Pancreas (tissue), 10 donors: ENCODE results near the gene SAPCD1. TPM values are rescaled to one million over a fixed set of nuclear protein-coding genes. Genes with fewer than 3 reads are reported as not detected.

Experiments
- ATAC-seq, 4 donors: fragments of 200-7000 bp; cut with Tn5 transposase; one replicate each; pipeline versions ENCODE4 v1.8.0 to v1.9.1; 2020; ENCODE audit warnings: mild to moderate bottlenecking in 4 of 4, moderate library complexity in 4 of 4
- DNase-seq, 6 donors: peaks; one replicate each; pipeline ENCODE4 v3.0.0-alpha.2; 2020
- FAIRE-seq: peaks from 2 replicates; lab custom pipeline; 2012; peaks lifted over from hg19 to GRCh38; lab: Jason Lieb, UNC
- H3K27ac ChIP-seq, 4 donors: fragments of 200-600 bp; sonication (generic); 1 replicate in 3 of 4; 2 replicates in 1 of 4; pipeline versions ENCODE4 v1.5.0 to v1.8.0; 2020
- H3K27me3 ChIP-seq, 4 donors: fragments of 200-600 bp; one replicate each; pipeline ENCODE4 v1.8.0; 2021
- H3K36me3 ChIP-seq, 3 donors: fragments of 200-600 bp; sonication (generic) in 1 of 3; one replicate each; pipeline versions ENCODE4 v1.5.0 to v1.8.0; 2020 to 2021
- H3K4me1 ChIP-seq, 3 donors: fragments of 200-600 bp; one replicate each; pipeline ENCODE4 v1.8.0; 2021
- H3K4me3 ChIP-seq, 4 donors: fragments of 200-600 bp; sonication (generic) in 2 of 4; one replicate each; pipeline versions ENCODE4 v1.5.0 to v1.8.0; 2020 to 2021
- H3K9me3 ChIP-seq, 4 donors: fragments of 200-600 bp; one replicate each; pipeline ENCODE4 v1.8.0; 2021
- CTCF ChIP-seq, 4 donors: fragments of 200-600 bp; sonication (generic) in 3 of 4; IDR thresholded peaks; one replicate each; pipeline versions ENCODE4 v1.5.0 to v1.8.0; 2021; ENCODE audit warnings: antibody characterized with exemption in 4 of 4
- WGBS, 2 donors: extraction: QIAGEN DNeasy Blood & Tissue Kit; methylation state at CpG; one replicate each; pipeline ENCODE4 v1.1.7; 2013; 5-methylcytosine and 5-hydroxymethylcytosine counted together
- intact Hi-C, 3 donors: fragments of 100-400 bp; cut with DNase I; formaldehyde crosslinking; loops; one replicate each; pipeline versions ENCODE4 v1.11.1 to v1.14.2; 2022
- polyA plus RNA-seq, 2 donors: library from polyadenylated mRNA; stranded (reverse); fragments of 200-250 nt; gene quantifications; one replicate each; pipeline ENCODE4 v1.2.3, GENCODE V29; 2013
- total RNA-seq, 6 donors: library from RNA; stranded (reverse); fragmentation: NEBNext Ultra II Directional in 4 of 6; extraction: Animal tissue kit (Norgen Biotek cat#: 25700) in 4 of 6; gene quantifications; one replicate each; pipeline versions ENCODE4 v1.2.1 to v1.2.4, GENCODE V29; 2021 to 2023
- donor health status: healthy with polysubstance abuse.
- donor health status: DM: no; HTN: no; CAD: no; lungs with moderate emphysema.
- donor health status: DM: no; HTN: no; CAD: no.
- donor health status: control.
- donor health status: control.
- donor health status: Bipolar disorder and iron deficiency.
- donor health status: DM: yes; HTN: yes; CAD: no.
- donor health status: DM: no; HTN: no; CAD: no.
- donor health status: DM: no; HTN: no; CAD: no.
- donor health status: DM: yes; HTN: yes; CAD: no.

Gene SAPCD1
- total and polyA plus RNA-seq, 8 donors = 0.51 to 11.1 (median 0.69) TPM; not detected in 1

DNA sequence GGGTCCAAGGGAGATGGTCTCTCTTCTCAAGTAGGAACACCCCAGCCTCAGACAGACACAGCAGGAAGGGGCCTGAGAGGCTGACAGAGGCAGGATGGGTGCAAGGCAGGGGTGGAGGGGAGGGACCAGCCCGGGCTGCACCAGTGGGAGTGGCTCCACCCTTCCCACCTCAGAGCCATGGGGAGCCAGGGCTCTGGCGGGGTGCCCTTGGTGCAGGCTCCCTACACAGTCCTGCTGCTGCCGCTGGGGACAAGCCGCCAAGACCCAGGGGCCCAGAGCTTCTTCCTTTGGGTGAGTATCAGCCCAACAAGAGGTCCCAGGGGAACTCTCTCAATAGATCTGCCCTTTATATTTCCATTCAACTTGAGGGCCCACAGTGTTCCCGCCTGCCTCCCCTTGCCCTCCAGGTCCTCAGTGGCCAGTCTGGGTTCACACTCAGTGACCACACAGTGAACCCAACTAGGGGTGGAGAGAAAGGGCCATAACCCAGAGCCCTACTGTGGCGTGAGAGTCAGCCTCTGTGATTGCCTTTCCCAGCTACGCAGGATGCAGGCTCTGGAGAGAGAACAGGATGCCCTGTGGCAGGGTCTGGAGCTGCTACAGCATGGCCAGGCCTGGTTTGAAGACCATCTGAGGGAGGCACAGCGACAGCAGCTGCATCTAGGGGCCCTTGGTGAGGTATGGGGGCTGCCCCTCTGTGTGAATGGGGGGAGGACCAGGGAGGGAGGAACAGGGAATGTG, 592 bp downstream of the SAPCD1 start:
- no peak for TF ChIP-seq CTCF (IDR thresholded peaks at IDR 0.05)
- no peaks in the 10 kb centered on the region for H3K4me1 ChIP-seq
- no peak overlapping the region for H3K27ac ChIP-seq
- no peak overlapping the region for H3K4me3 ChIP-seq
- H3K36me3 ChIP-seq = no peaks in the 10 kb centered on the region
- no peak for ATAC-seq
- 75 to 77% methylated on average over 6 to 8 of the region's 8 CpGs for WGBS, 2 donors
- H3K27me3 ChIP-seq = no peaks in the 10 kb centered on the region
- H3K9me3 ChIP-seq = no peaks in the 10 kb centered on the region
- DNase-seq = no peak
- intact Hi-C loops = no loop called here
- no peak for FAIRE-seq

- ATAC-seq (peak in 1 of 4 donors; percentile 46), DNase-seq (no peak), FAIRE-seq (no peak)
- no peak overlapping the region for H3K4me3 ChIP-seq
- H3K27me3 ChIP-seq = no peaks in the 10 kb centered on the region
- no peaks in the 10 kb centered on the region for H3K36me3 ChIP-seq
- WGBS, 2 donors = 22 to 42% methylated on average over 1 of the region's 1 CpG
- H3K27ac ChIP-seq = no peak overlapping the region
- no peaks in the 10 kb centered on the region for H3K9me3 ChIP-seq
- intact Hi-C loops = no loop called here
- H3K4me1 ChIP-seq = no peaks in the 10 kb centered on the region
- TF ChIP-seq CTCF (IDR thresholded peaks at IDR 0.05) = no peak
These were observed 1.1 kb downstream of the SAPCD1 start for GRCh38 chr6:31763619-31763940.

DNA sequence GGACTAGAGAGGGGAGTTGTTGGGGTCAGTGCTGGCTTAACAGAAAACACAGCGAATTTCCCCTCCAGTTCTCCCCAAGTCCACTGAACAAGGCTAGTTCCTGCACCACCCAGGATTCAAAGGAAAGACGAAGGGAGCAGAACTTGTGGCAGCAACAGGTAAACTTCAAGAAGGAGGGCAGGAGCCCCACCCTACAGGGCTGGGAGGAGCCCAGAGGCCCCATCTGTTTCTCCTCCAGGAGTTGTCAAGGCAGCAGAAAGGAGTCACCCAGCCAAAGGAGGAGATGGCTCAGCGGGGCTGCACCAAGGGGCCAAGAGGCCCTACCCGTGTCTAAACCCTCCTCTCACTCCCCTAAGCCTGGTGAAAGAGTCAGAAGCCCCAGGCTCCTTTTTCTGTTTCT, 1.7 kb downstream of the SAPCD1 start:
- no peak for FAIRE-seq
- H3K4me3 ChIP-seq = no peak overlapping the region

DNA sequence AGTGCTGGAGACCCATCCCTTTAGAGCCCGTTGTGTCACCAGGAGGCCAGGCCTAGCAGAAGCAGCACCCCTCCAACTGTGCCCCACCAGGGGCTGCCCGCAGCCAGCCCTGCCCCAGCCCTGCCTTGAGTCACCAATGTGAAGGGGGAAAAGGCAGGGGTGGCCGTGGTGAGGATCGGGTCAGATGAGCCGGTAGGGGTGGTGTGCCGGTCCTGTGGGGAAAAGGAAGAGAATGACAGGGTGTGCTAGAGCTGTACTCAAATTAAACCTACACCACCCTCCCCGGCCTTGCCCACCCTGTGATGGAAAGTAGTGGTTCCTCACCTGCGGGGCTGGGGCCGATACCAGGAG, 3.1 kb downstream of the SAPCD1 start:
- no peak for TF ChIP-seq CTCF (IDR thresholded peaks at IDR 0.05)
- H3K27me3 ChIP-seq = no peaks in the 10 kb centered on the region
- H3K27ac ChIP-seq = no peak overlapping the region
- H3K9me3 ChIP-seq = no peaks in the 10 kb centered on the region
- no peaks in the 10 kb centered on the region for H3K36me3 ChIP-seq
- H3K4me1 ChIP-seq = no peaks in the 10 kb centered on the region
- no peak for ATAC-seq
- DNase-seq = peak in 1 of 6 donors; percentile 41
- WGBS, 2 donors = 80 to 85% methylated on average over 9 of the region's 9 CpGs
- intact Hi-C loops = loop anchor here in 1 of 3 donors (5.0 kb wide), 1 partner anchor 83 kb away; the partner anchor contains the start of gene LY6G5C
- no peak for FAIRE-seq
- no peak overlapping the region for H3K4me3 ChIP-seq

More for the DNA sequence above, 1.7 kb downstream of the SAPCD1 start:
- 80 to 89% methylated on average over 4 of the region's 4 CpGs for WGBS, 2 donors
- no peaks in the 10 kb centered on the region for H3K36me3 ChIP-seq
- intact Hi-C loops = no loop called here
- no peaks in the 10 kb centered on the region for H3K4me1 ChIP-seq
- no peaks in the 10 kb centered on the region for H3K27me3 ChIP-seq
- no peak for TF ChIP-seq CTCF (IDR thresholded peaks at IDR 0.05)
- DNase-seq (no peak), ATAC-seq (no peak)
- H3K27ac ChIP-seq = no peak overlapping the region
- no peaks in the 10 kb centered on the region for H3K9me3 ChIP-seq
